ENCODE data around the gene GUCY1B1.

GRCh38 chr4:155748039-155748438, 10.8 kb upstream of the GUCY1B1 start:
- TF ChIP-seq EP300 (conservative IDR thresholded peaks at IDR 0.05; ENCODE audit: poor library complexity, severe bottlenecking), result no peak
- TF ChIP-seq, protein P1, sequence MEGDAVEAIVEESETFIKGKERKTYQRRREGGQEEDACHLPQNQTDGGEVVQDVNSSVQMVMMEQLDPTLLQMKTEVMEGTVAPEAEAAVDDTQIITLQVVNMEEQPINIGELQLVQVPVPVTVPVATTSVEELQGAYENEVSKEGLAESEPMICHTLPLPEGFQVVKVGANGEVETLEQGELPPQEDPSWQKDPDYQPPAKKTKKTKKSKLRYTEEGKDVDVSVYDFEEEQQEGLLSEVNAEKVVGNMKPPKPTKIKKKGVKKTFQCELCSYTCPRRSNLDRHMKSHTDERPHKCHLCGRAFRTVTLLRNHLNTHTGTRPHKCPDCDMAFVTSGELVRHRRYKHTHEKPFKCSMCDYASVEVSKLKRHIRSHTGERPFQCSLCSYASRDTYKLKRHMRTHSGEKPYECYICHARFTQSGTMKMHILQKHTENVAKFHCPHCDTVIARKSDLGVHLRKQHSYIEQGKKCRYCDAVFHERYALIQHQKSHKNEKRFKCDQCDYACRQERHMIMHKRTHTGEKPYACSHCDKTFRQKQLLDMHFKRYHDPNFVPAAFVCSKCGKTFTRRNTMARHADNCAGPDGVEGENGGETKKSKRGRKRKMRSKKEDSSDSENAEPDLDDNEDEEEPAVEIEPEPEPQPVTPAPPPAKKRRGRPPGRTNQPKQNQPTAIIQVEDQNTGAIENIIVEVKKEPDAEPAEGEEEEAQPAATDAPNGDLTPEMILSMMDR (IDR thresholded peaks at IDR 0.05; ENCODE audit: poor library complexity, severe bottlenecking), result no peak
- no peak for TF ChIP-seq EZH2 (IDR thresholded peaks at IDR 0.05; ENCODE audit: borderline replicate concordance, insufficient read depth, low read length, poor library complexity, severe bottlenecking)
- no peak for TF ChIP-seq TAF1 (IDR thresholded peaks at IDR 0.05; ENCODE audit: low read depth)
- TF ChIP-seq POLR2AphosphoS5 (IDR thresholded peaks at IDR 0.05), result no peak
